ENCODE measurements around the gene DIPK2B.

Gene DIPK2B, protein sequence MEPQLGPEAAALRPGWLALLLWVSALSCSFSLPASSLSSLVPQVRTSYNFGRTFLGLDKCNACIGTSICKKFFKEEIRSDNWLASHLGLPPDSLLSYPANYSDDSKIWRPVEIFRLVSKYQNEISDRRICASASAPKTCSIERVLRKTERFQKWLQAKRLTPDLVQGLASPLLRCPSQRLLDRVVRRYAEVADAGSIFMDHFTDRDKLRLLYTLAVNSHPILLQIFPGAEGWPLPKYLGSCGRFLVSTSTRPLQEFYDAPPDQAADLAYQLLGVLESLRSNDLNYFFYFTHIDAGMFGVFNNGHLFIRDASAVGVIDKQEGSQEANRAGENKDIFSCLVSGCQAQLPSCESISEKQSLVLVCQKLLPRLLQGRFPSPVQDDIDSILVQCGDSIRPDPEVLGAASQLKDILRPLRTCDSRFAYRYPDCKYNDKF

GRCh38 chrX:45200741-45201234, at the start of gene DIPK2B:
Gene DIPK2B, minus strand, starts transcription at chrX:45200876. Its CDS starts 50 bp downstream, at chrX:45200826.
- in situ Hi-C loops (cut with MboI; ENCODE audit: low pct_unique_long_range_greater_than_20kb, low sequenced_read_pairs): no loop called here
- no peak for DNase-seq

- peak; percentile 19 for DNase-seq
- in situ Hi-C loops (cut with MboI; ENCODE audit: low pct_unique_long_range_greater_than_20kb, low sequenced_read_pairs): no loop called here
These were observed 39.6 kb upstream of the DIPK2B start for GRCh38 chrX:45240301-45240700.

DNA sequence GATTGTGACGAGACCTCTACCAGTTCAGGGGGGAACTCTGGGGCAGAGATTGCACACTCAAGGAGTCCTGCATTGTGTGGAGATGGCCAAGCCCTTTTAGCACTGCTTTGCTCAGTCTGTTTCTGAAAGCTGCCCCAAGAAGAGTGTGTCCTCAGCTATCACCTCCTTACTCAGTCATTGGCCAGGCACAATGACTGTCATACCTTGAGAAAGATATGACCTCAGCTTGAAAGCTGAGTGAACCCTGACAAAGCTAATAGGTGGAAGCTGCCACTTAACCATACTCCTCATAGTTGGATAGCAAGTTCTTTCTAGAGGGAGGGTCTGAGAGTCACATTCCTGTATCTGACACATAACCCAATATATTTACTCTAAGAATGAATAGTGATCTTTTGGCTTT, 37.8 kb upstream of the DIPK2B start:
- DNase-seq: no peak
- in situ Hi-C loops (cut with MboI; ENCODE audit: low pct_unique_long_range_greater_than_20kb, low sequenced_read_pairs): no loop called here

DNA sequence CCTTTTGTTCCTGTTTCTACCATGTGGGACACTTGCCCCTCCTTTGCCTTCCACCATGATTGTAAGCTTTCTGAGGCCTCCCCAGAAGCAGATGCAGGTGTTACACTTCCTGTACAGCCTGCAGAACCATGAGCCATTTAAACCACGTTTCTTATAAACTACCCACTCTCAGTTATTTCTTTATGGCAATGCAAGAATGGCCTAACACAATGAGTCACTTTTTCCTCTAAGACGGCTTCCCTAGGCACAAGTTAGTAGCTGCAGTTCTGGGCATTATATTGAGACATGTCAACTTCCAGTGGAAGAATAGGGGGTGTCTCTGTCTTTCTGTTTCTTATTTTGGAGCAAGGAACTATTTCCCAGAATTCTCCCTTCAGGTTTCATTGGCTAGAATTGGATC, 32.9 kb upstream of the DIPK2B start:
- in situ Hi-C loops (cut with MboI; ENCODE audit: low pct_unique_long_range_greater_than_20kb, low sequenced_read_pairs): no loop called here
- no peak for DNase-seq

GRCh38 chrX:45232139-45232538, 31.5 kb upstream of the DIPK2B start:
- peak; percentile 70 for DNase-seq
- in situ Hi-C loops (cut with MboI; ENCODE audit: low pct_unique_long_range_greater_than_20kb, low sequenced_read_pairs): no loop called here

GRCh38 chrX:45230410-45230809, 29.7 kb upstream of the DIPK2B start:
- peak; percentile 66 for DNase-seq
- in situ Hi-C loops (cut with MboI; ENCODE audit: low pct_unique_long_range_greater_than_20kb, low sequenced_read_pairs): no loop called here

- no peak for DNase-seq
- in situ Hi-C loops (cut with MboI; ENCODE audit: low pct_unique_long_range_greater_than_20kb, low sequenced_read_pairs): no loop called here
These were observed 28.7 kb upstream of the DIPK2B start for GRCh38 chrX:45229348-45229747.

- DNase-seq: no peak
- in situ Hi-C loops (cut with MboI; ENCODE audit: low pct_unique_long_range_greater_than_20kb, low sequenced_read_pairs): no loop called here
These were observed 27.4 kb upstream of the DIPK2B start for GRCh38 chrX:45228126-45228525.

DNA sequence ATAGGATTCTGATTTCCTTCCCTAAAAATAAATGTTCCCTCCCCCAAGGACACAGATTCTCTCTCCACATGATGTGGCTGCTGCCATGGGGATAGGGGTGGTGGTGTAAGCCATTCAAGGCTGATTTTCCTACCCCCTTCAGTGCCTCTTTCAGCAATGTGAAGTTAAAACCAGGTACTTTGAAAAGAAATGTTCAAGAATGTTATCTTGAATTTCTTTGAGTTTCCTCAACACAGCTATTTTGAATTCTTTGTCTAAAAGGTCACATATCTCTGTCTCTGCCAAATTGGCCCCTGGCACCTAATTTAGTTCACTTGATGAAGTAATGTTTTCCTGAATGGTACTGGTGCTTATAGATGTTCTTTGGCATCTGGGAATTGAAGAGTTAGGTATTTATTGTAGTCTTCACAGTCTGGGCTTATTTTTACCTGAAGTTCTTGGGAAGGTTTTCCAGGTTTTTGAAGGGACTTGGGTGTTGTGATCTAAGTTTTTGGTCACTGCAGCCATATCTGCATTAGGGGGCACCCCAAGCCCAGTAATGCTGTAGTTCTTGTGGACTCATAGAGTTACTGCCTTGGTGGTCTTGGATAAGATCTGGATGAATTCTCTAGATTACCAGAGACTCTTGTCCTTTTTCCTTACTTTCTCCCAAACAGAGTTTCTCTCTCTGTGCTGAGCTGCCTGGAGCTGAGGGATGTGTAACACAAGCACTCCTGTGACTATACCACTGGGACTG, 7.6 kb upstream of the DIPK2B start:
- in situ Hi-C loops (cut with MboI; ENCODE audit: low pct_unique_long_range_greater_than_20kb, low sequenced_read_pairs): no loop called here
- no peak for DNase-seq

DNA sequence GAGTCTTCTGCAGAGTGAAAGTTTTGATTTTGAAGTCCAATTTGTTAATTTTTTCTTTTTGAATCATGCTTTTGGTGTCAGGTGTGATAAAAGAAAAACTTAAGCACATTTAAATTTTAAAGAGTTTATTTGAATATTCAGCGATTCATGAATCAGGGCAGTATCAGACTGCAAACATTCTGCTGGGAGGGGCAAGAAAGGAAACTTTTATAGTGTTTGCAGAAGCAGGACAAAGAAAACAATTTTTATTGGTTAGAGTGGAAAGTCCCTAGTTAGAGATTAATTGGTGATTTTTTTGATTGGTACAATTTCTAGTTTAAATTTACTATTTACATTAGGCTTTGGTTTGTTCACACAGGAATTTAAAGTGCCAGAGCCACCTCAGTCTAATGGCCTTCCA, 1.5 kb upstream of the DIPK2B start:
- in situ Hi-C loops (cut with MboI; ENCODE audit: low pct_unique_long_range_greater_than_20kb, low sequenced_read_pairs): no loop called here
- DNase-seq: no peak

- in situ Hi-C loops (cut with MboI; ENCODE audit: low pct_unique_long_range_greater_than_20kb, low sequenced_read_pairs): no loop called here
- DNase-seq: no peak
These were observed 2.0 kb downstream of the DIPK2B start for GRCh38 chrX:45198706-45199105.

- in situ Hi-C loops (cut with MboI; ENCODE audit: low pct_unique_long_range_greater_than_20kb, low sequenced_read_pairs): no loop called here
- peak; percentile 3 for DNase-seq
These were observed 2.4 kb downstream of the DIPK2B start for GRCh38 chrX:45198301-45198700.

- no peak for DNase-seq
- in situ Hi-C loops (cut with MboI; ENCODE audit: low pct_unique_long_range_greater_than_20kb, low sequenced_read_pairs): no loop called here
These were observed 4.0 kb downstream of the DIPK2B start for GRCh38 chrX:45196701-45197100.

DNA sequence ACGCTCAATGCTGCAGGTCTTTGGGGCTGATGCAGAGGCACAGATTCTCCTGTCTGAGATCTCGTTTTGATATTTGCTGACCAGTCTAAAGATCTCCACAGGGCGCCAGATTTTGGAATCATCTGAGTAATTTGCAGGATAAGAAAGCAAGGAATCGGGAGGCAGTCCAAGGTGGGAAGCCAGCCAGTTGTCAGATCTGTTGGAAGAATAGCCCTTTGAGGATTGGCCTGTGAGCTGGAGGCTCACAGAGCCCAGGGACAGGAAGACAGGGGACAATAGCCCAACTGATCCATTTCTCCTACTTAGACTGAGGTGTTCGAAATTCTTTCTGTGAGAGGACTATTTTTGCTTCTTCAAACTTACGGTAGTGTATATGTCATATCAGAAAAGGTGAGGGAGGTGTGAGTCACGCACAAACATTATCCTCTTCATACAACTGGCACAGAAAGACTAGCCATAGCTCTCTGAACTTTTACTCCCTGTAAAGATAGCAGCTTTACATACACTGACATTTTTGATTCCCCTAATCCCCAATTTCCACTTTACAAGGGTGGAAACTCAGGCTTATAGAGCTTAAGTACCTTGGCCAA, 8.8 kb downstream of the DIPK2B start:
- in situ Hi-C loops (cut with MboI; ENCODE audit: low pct_unique_long_range_greater_than_20kb, low sequenced_read_pairs): no loop called here
- no peak for DNase-seq

- in situ Hi-C loops (cut with MboI; ENCODE audit: low pct_unique_long_range_greater_than_20kb, low sequenced_read_pairs): no loop called here
- DNase-seq: peak; percentile 76
These were observed 9.3 kb downstream of the DIPK2B start for GRCh38 chrX:45191383-45191782.

- in situ Hi-C loops (cut with MboI; ENCODE audit: low pct_unique_long_range_greater_than_20kb, low sequenced_read_pairs): no loop called here
These were observed 12.9 kb downstream of the DIPK2B start for GRCh38 chrX:45187731-45188130.

DNA sequence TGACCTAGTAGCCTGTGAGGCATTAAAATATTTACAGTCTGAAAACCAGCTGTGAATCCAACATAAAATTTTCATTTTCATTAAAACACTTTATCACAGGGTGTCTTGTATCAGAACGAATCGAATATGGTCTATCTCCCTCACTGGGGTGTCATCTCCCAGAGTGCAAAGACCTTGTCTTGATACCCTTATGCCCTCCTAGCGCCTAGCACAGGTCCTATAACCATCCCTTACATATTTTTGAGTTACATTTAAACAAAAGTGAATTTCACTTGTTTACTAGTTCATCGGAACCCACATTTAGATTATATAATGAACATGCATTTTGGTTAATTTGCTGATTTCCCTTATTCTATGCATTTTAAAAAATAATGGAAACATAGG, 14.0 kb downstream of the DIPK2B start:
- no peak for DNase-seq
- in situ Hi-C loops (cut with MboI; ENCODE audit: low pct_unique_long_range_greater_than_20kb, low sequenced_read_pairs): no loop called here

More at GRCh38 chrX:45187731-45188130, 12.9 kb downstream of the DIPK2B start:
- DNase-seq: no peak

- DNase-seq: no peak
These were observed 16.5 kb downstream of the DIPK2B start for GRCh38 chrX:45184211-45184610.

GRCh38 chrX:45172890-45173289, 27.8 kb downstream of the DIPK2B start:
- in situ Hi-C loops (cut with MboI; ENCODE audit: low pct_unique_long_range_greater_than_20kb, low sequenced_read_pairs): no loop called here

More at GRCh38 chrX:45184211-45184610, 16.5 kb downstream of the DIPK2B start:
- in situ Hi-C loops (cut with MboI; ENCODE audit: low pct_unique_long_range_greater_than_20kb, low sequenced_read_pairs): no loop called here

GRCh38 chrX:45166781-45167180, 33.9 kb downstream of the DIPK2B start:
- in situ Hi-C loops (cut with MboI; ENCODE audit: low pct_unique_long_range_greater_than_20kb, low sequenced_read_pairs): no loop called here
- no peak for DNase-seq

More at GRCh38 chrX:45172890-45173289, 27.8 kb downstream of the DIPK2B start:
- peak; percentile 30 for DNase-seq

Measured in KBM-7 (cell line).